GM12878 (cell line): ENCODE results near the gene ZACN. TPM values are rescaled to one million over a fixed set of nuclear protein-coding genes. Genes with fewer than 3 reads are reported as not detected.

Experiments
- ATAC-seq: fragments of 200-7000 bp; cut with Tn5 transposase; 3 replicates; pipeline ENCODE4 v1.9.1; 2020; ENCODE audit warnings: mild to moderate bottlenecking, moderate library complexity
- BruUV-seq: library from RNA; stranded (reverse); fragments of 400-500 nt; replicated peaks from 2 replicates; lab custom pipeline; 2021; lab: Mats Ljungman, UMichigan
- CTCF ChIA-PET: fragments of 300-600 bp; sonication (Branson Sonifier 250); formaldehyde crosslinking; extraction: SDS; loops from one replicate; lab custom pipeline; 2021; ENCODE audit warnings: inconsistent platforms; lab: Yijun Ruan, JAX
- POLR2A ChIA-PET: fragments of 350-600 bp; formaldehyde crosslinking; extraction: SDS; loops from one replicate; lab custom pipeline; 2021; ENCODE audit warnings: inconsistent platforms; lab: Charles Lee
- RAD21 ChIA-PET: fragments of 300-600 bp; sonication (Branson Sonifier 250); formaldehyde crosslinking; loops from one replicate; lab custom pipeline; 2023; ENCODE audit warnings: antibody characterized with exemption; ENCODE audit not compliant: unreplicated experiment; lab: Charles Lee
- SMC1A ChIA-PET: fragments of 300-600 bp; sonication (Branson Sonifier 250); formaldehyde crosslinking; loops from one replicate; lab custom pipeline; 2023; ENCODE audit not compliant: unreplicated experiment, uncharacterized antibody; lab: Charles Lee
- DNase-seq: peaks from one replicate; pipeline ENCODE4 v3.0.0-alpha.2; 2011; ENCODE audit warnings: low read depth, low spot score
- FAIRE-seq: peaks from 3 replicates; lab custom pipeline; 2011; peaks lifted over from hg19 to GRCh38; lab: Jason Lieb, UNC
- H2AFZ ChIP-seq: 2 replicates; pipeline ENCODE4 v1.6.0; 2011; ENCODE audit warnings: low read depth, low read length, control low read depth; ENCODE audit not compliant: control insufficient read depth
- H3K27ac ChIP-seq: 2 replicates; pipeline ENCODE4 v1.5.1; 2011; ENCODE audit warnings: control low read depth; ENCODE audit not compliant: control insufficient read depth, insufficient read depth
- H3K27me3 ChIP-seq, 2 experiments: replicated peaks in 1 of 2; 2 replicates each; pipeline versions ENCODE4 v1.6.0 to v1.6.1; 2011; ENCODE audit warnings: low read length in 1 of 2; ENCODE audit not compliant: control insufficient read depth in 2 of 2, insufficient read depth in 2 of 2
- H3K36me3 ChIP-seq, 2 experiments: 2 replicates each; pipeline ENCODE4 v1.5.1; 2011; ENCODE audit warnings: low read length in 1 of 2; ENCODE audit not compliant: control insufficient read depth in 2 of 2, insufficient read depth in 2 of 2
- H3K4me1 ChIP-seq: 2 replicates; pipeline ENCODE4 v1.6.1; 2011; ENCODE audit warnings: mild to moderate bottlenecking, low read length, moderate library complexity, mixed read lengths; ENCODE audit not compliant: control insufficient read depth, insufficient read depth
- H3K4me2 ChIP-seq: 2 replicates; pipeline ENCODE4 v1.6.0; 2011; ENCODE audit warnings: control low read depth; ENCODE audit not compliant: control insufficient read depth, insufficient read depth
- H3K4me3 ChIP-seq: fragments of 200-600 bp; sonication (generic); 2 replicates; pipeline ENCODE4 v1.5.1; 2016
- H3K79me2 ChIP-seq: 2 replicates; pipeline ENCODE4 v1.6.0; 2011; ENCODE audit warnings: low read length; ENCODE audit not compliant: control insufficient read depth, insufficient read depth
- H3K9ac ChIP-seq: 2 replicates; pipeline ENCODE4 v1.8.0; 2011; ENCODE audit warnings: low read length, control low read depth, mixed read lengths; ENCODE audit not compliant: control insufficient read depth, insufficient read depth
- H3K9me3 ChIP-seq: replicated peaks from 3 replicates; pipeline ENCODE4 v1.5.1; 2011; ENCODE audit warnings: mild to moderate bottlenecking, low read length; ENCODE audit not compliant: control insufficient read depth, insufficient read depth
- H4K20me1 ChIP-seq: 2 replicates; pipeline ENCODE4 v1.6.0; 2011; ENCODE audit not compliant: control insufficient read depth, insufficient read depth
- CHD4 ChIP-seq: fragments of 200-600 bp; sonication (generic); IDR thresholded peaks from 2 replicates; pipeline ENCODE4 v1.6.1; 2016; ENCODE audit warnings: mild to moderate bottlenecking
- JUND ChIP-seq: IDR thresholded peaks from 2 replicates; pipeline ENCODE4 v1.6.1; 2012; ENCODE audit warnings: low read depth, mild to moderate bottlenecking, low read length, improper control_type of control experiment, moderate library complexity
- LARP7 ChIP-seq: fragments of 450-650 bp; IDR thresholded peaks from 2 replicates; pipeline ENCODE4 v1.6.1; 2017; ENCODE audit warnings: mild to moderate bottlenecking
- POLR2AphosphoS2 ChIP-seq: IDR thresholded peaks from 2 replicates; pipeline ENCODE4 v1.6.1; 2011; ENCODE audit warnings: low read depth, mild to moderate bottlenecking, low read length, improper control_type of control experiment, moderate library complexity
- TCF7 ChIP-seq: IDR thresholded peaks from 2 replicates; pipeline ENCODE4 v1.6.1; 2014; ENCODE audit warnings: antibody characterized with exemption, borderline replicate concordance
- WGBS: methylation state at CpG from one replicate; pipeline ENCODE4 v1.1.6; 2016; ENCODE audit warnings: low lambda C conversion rate; ENCODE audit not compliant: insufficient replicate concordance, insufficient coverage; ENCODE audit errors: missing lambda C conversion rate; 5-methylcytosine and 5-hydroxymethylcytosine counted together
- in situ Hi-C: fragments of 300-500 bp; cut with MboI; formaldehyde crosslinking; loops from 9 replicates; pipeline ENCODE4 v1.14.3; 2018; ENCODE audit warnings: mixed read lengths
- intact Hi-C: fragments of 100-400 bp; cut with micrococcal nuclease; formaldehyde crosslinking; loops from one replicate; pipeline ENCODE4 v1.14.2; 2022; ENCODE audit not compliant: unreplicated experiment
- polyA plus RNA-seq, 11 experiments: library from polyadenylated mRNA; depleted of rRNA in 4 of 11; unstranded in 6 of 11; stranded (reverse) in 5 of 11; fragments of >200 nt; fragmentation: Nextera tagmentation in 4 of 11; fragmentation: Illumina TruSeq in 1 of 11; extraction: Ambion mirVana in 4 of 11; extraction: Trizol in 1 of 11; gene quantifications; 1 replicate in 1 of 11; 2 replicates in 10 of 11; pipeline versions ENCODE4 v1.2.1 to v1.2.3, GENCODE V29; 2011 to 2016; ENCODE audit warnings: inconsistent platforms in 2 of 11, missing spikeins in 2 of 11, low read depth in 1 of 11
- total RNA-seq, 4 experiments: library from RNA; depleted of rRNA in 3 of 4; stranded (reverse); fragments of >200 nt in 3 of 4; fragmentation: Illumina TruSeq in 1 of 4; extraction: Trizol in 1 of 4; gene quantifications; 2 replicates each; pipeline versions ENCODE4 v1.2.1 to v1.2.3, GENCODE V29; 2013 to 2021

The ZACN gene
- total and polyA plus RNA-seq, 10 of the 15 experiments (the other 5 are each of a cell fraction or from before 2014, with no cell fraction given): 0.06 to 11.3 (median 0.47) TPM; not detected in 2

GRCh38 chr17:76125922-76126321, 46.9 kb downstream of the ZACN start:
- FAIRE-seq: no peak
- no peak for ATAC-seq
- CTCF ChIA-PET: interaction anchor here (0.7 to 18.3 kb wide), 20 partner anchors 8 to 220 kb away, joined by 3 to 316 read pairs (median 5); partner anchors contain the start of gene UBALD2

DNA sequence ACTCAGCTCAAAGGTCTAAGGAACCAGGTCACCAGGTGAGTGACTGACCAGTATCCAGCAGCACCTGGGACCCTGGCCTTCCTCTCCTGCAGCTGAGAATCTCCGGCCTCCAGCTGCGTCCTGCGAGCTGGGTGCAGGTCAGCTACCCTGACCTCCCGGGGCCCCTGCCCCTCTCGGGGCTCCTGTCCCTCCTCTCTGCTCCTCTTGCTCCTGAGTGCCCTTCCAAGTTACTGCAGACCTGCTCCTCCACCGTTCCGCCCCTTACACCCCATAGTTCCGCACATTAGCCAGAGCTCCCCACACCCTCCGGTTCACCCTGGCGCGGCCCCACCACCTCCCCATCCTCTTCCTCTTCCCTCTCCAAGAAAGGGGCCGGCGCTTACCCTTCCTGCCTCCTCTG, 51.5 kb downstream of the ZACN start:
- no peak for ATAC-seq
- H3K4me3 ChIP-seq: no peak overlapping the region
- TF ChIP-seq TCF7: no peak
- no peak for TF ChIP-seq POLR2AphosphoS2
- no peak for TF ChIP-seq CHD4
- TF ChIP-seq, all 136 proteins: peak for 0
- RAD21 ChIA-PET: interaction anchor here (1.1 to 1.8 kb wide), 2 partner anchors 143 to 149 kb away, joined by 3 to 5 read pairs; no protein-coding TSS in a partner anchor
- no peaks in the 10 kb centered on the region for H3K79me2 ChIP-seq
- H4K20me1 ChIP-seq: no peaks in the 10 kb centered on the region
- no peak overlapping the region for H3K27ac ChIP-seq
- SMC1A ChIA-PET: interaction anchor here (0.6 to 1.8 kb wide), 3 partner anchors 50 to 500 kb away, joined by 3 to 6 read pairs (median 3); no protein-coding TSS in a partner anchor
- no peaks in the 10 kb centered on the region for H3K36me3 ChIP-seq
- intact Hi-C loops (no loop called here), in situ Hi-C loops (no loop called here)
- peaks cover 5% of the 10 kb centered on the region for H3K4me1 ChIP-seq
- H3K9ac ChIP-seq: no peak overlapping the region
- POLR2A ChIA-PET: no interaction called here
- BruUV-seq: no TSS peak
- no peak overlapping the region for H2AFZ ChIP-seq
- H3K9me3 ChIP-seq: no peaks in the 10 kb centered on the region
- 43% methylated on average over 11 of the region's 13 CpGs for WGBS
- no peak for FAIRE-seq
- H3K4me2 ChIP-seq: no peak overlapping the region
- no peak for DNase-seq
- no peaks in the 10 kb centered on the region for H3K27me3 ChIP-seq
- CTCF ChIA-PET: interaction anchor here (1.0 to 1.7 kb wide), 3 partner anchors 50 to 149 kb away, joined by 3 to 6 read pairs (median 5); no protein-coding TSS in a partner anchor

More at GRCh38 chr17:76125922-76126321, 46.9 kb downstream of the ZACN start:
- Histone ChIP-seq H3K79me2 (no peaks in the 10 kb centered on the region), H3K4me2 (no peak overlapping the region), H3K36me3 (no peaks in the 10 kb centered on the region), H4K20me1 (no peaks in the 10 kb centered on the region), H2AFZ (no peak overlapping the region), H3K9ac (no peak overlapping the region), H3K4me3 (no peak overlapping the region), H3K27ac (no peak overlapping the region), H3K4me1 (peaks cover 6% of the 10 kb centered on the region), H3K27me3 (no peaks in the 10 kb centered on the region), H3K9me3 (no peaks in the 10 kb centered on the region)
- no TSS peak for BruUV-seq
- DNase-seq: no peak
- RAD21 ChIA-PET: interaction anchor here (0.7 to 9.5 kb wide), 8 partner anchors 55 to 176 kb away, joined by 3 to 125 read pairs (median 12); partner anchors contain the start of gene UBALD2
- SMC1A ChIA-PET: interaction anchor here (0.8 to 9.0 kb wide), 12 partner anchors 19 to 173 kb away, joined by 3 to 77 read pairs (median 6); no protein-coding TSS in a partner anchor
- 100% methylated on average over 1 of the region's 1 CpG for WGBS
- intact Hi-C loops: loop anchor here (10.0 kb wide), 1 partner anchor 259 kb away; the partner anchor contains the start of gene SPHK1
- in situ Hi-C loops: no loop called here
- POLR2A ChIA-PET: interaction anchor here (0.8 to 2.8 kb wide), 3 partner anchors 54 to 147 kb away, joined by 3 to 11 read pairs (median 3); no protein-coding TSS in a partner anchor
- no peak for TF ChIP-seq LARP7
- no peak for TF ChIP-seq JUND
- TF ChIP-seq, all 136 proteins: peak for 0
